ENCODE data around the gene ROR1.

ROR1 gene

DNA sequence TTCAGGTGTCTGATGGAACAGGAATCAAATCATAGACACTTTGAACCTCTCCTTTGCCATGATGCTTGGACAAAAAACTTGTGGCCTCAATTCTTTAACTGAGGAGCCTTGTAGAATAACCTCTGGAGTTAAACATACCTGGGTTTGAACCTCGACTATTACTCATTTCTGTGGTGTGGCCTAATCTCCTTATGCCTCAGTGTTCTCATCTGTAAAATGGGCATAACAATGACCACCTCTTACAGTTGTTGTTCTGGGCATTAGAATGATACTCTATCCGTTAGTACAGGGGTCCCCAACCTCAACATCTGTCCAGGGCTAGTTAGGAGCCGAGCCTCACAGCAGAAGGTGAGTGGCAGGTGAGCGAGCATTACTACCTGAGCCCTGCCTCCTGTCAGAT, 137.2 kb downstream of the ROR1 start:
- no peak for TF ChIP-seq ZNF274 (IDR thresholded peaks at IDR 0.05; ENCODE audit: low read depth, low read length)
- no peak overlapping the region for H3K4me3 ChIP-seq (ENCODE audit: low read length)

DNA sequence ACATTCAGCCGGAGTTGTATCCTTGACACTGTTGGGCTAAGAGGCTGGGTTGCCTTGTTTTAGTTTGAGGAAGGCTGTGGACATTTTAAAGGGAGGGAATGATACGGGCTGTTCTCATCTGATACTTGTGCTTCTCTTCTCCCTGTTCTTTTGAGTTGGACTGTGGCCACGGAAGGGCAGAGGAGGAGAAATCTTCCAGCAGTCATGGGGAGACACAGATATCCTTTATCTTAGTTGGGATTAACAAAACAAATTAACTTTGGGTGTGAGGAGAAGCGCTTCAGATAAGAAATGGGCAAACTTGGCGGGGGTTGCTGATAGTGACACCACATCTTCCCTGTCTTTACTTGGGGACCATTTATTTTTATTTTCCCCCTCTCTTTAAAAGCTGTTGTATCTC, 138.8 kb downstream of the ROR1 start:
- no peak overlapping the region for H3K4me3 ChIP-seq (ENCODE audit: low read length)
- TF ChIP-seq ZNF274 (IDR thresholded peaks at IDR 0.05; ENCODE audit: low read depth, low read length) = no peak

DNA sequence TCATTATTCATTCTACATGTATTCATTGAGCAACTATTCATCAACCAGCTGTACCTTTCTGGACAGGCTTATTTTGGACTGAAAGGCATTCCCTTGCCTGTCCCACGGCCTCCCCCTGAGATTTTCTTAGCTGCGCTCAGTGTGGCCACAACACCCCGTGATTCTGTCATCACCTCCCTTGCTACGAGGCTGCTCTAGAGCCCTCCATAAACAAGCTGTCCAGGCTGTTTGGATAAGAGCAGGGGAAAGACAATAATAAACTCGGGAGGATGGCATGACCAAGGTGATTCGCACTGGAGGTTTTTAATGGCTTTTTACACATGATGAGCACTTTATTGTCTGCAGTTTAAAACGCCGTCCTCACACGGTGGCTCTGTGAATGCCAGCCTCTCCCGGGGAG, 139.7 kb downstream of the ROR1 start:
- no peak overlapping the region for H3K4me3 ChIP-seq (ENCODE audit: low read length)
- no peak for TF ChIP-seq ZNF274 (IDR thresholded peaks at IDR 0.05; ENCODE audit: low read depth, low read length)

DNA sequence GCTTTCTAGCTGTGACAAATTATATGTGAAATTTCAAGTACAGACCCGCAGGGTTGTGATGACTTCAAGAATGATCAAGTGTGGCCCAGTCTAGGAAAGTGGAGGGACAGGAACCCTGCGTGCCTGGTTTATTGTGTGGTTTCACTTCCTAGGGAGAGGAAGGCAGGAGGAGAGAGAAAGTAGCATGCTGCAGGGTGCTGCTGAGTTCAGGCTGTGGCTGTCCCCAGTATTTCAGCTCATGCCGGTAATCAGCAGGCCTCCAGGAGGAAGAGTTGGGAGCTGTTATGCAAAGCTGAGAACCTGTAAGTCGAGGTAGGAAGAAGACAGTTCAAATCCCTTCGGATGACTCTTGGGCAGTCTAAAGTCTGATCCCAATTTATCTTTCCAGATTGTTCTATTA, 140.4 kb downstream of the ROR1 start:
- no peak for TF ChIP-seq ZNF274 (IDR thresholded peaks at IDR 0.05; ENCODE audit: low read depth, low read length)
- H3K4me3 ChIP-seq (ENCODE audit: low read length) = no peak overlapping the region

DNA sequence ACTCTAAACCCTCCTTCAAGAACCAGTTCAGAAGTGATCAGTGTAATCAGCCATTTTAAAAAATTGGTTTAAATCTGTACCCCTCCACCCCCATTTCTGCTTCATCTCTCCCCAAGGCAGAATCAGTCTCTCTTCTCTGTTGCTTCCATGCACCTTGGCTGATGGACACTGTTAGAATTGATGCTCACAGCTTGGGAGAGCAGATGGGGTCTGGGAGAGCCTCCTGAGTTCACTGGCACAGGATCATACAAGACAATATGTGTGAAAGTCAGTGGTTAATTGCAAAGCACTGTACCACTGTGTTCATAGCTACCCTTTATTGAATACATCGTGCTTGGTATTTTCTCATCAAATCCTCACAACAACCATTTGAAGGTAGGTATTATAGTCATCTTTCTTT, 140.9 kb downstream of the ROR1 start:
- no peak for TF ChIP-seq ZNF274 (IDR thresholded peaks at IDR 0.05; ENCODE audit: low read depth, low read length)
- no peak overlapping the region for H3K4me3 ChIP-seq (ENCODE audit: low read length)

DNA sequence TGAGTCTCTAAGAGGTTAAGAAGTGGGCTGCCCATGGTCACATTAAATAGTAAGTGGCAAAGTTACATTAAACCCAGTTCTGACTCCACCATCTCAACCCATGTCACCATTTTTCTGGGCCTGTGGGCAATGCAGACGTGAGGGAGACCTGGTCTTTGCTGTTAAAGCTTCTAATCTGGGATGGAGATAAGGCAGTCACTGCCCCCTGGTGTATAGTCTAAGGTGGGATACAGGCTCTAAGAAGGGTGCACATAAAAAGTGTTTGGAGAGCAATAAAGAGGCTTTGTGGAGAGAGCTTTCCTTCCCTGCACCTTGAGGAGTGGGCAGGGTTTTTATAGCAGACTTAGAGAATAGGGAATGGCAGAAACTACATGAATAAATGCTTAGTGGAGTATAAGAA, 141.3 kb downstream of the ROR1 start:
- no peak for TF ChIP-seq ZNF274 (IDR thresholded peaks at IDR 0.05; ENCODE audit: low read depth, low read length)
- no peak overlapping the region for H3K4me3 ChIP-seq (ENCODE audit: low read length)

DNA sequence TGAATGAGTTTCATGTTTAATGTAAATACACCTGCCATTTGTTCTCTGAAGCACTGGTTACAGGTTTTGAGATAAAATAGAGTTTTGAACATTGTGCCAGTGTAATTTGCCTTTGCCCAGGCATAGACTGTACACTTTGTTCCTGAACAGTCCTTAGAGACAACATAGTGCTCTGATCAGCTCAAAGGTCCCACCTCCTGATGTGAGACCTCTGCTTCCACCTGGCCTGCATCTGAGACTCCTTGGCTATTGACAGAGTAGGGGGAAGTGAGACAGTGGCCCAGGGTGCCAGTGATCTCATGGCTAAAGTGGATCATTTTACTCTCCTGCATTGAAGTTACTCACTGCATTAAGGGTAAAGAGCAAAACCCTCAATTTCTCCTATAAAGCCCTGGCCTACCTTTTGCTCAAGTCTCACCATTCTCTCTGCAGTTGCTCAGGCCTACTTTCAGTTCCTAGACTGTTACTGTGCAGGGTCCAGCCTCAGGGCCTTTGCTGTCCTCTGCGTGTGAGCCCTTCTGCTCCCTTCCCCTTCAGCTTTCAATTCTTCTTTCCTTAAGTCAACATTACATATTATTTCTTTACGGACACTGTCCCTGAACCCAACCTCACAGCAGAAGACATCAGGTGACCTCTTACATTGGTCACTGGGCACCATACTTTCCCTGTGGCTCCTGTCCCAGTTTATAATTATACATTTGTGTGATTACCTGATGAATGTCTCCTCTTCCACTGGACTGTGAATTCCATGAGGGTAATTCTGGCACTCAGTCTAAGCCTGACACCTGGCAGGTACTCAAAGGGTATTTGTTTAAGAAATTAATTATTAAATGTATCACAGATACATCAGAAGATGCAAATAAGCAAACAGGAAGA, 142.9 kb downstream of the ROR1 start:
- TF ChIP-seq ZNF274 (IDR thresholded peaks at IDR 0.05; ENCODE audit: low read depth, low read length) = no peak
- H3K4me3 ChIP-seq (ENCODE audit: low read length) = no peak overlapping the region

DNA sequence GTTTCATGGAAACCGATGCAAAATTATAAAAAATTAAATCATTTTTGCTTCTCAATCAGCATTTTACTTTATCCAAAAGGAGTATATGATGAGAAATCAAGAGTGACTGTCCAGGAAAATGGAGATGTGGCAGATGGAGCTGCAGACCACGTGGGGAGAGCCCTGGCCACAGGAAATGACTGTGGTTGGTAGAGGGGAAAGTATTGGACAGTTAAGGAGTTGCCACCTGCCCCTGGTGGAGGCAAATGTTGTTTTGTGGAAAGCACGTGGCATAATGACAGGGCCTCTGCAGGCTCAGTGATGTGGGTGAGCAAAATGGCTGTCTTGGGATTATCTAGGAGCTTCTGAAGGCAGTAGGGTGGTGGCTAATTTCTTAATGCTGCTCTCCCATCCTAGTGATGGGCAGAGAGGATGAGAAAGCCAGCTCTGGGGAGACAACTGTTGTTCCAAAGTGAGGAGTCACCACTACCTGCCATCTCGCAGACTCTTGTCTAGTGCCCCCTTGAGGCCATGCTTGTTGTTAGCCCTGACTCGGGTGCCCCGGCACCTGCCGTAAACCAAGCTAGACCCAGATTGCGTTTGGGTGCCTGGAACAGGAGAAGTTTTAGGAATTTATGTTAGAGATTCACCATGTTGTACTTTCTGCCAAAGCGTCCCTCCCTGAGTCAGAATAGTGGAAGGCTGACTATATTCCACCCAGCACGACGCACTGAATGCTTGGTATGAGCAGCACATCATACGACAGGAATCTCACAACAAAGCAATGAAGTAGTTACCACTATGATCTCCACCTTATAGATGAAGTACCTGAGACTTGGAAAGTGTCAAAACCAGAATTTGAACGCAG, 144.0 kb downstream of the ROR1 start:
- H3K4me3 ChIP-seq (ENCODE audit: low read length) = no peak overlapping the region
- no peak for TF ChIP-seq ZNF274 (IDR thresholded peaks at IDR 0.05; ENCODE audit: low read depth, low read length)

DNA sequence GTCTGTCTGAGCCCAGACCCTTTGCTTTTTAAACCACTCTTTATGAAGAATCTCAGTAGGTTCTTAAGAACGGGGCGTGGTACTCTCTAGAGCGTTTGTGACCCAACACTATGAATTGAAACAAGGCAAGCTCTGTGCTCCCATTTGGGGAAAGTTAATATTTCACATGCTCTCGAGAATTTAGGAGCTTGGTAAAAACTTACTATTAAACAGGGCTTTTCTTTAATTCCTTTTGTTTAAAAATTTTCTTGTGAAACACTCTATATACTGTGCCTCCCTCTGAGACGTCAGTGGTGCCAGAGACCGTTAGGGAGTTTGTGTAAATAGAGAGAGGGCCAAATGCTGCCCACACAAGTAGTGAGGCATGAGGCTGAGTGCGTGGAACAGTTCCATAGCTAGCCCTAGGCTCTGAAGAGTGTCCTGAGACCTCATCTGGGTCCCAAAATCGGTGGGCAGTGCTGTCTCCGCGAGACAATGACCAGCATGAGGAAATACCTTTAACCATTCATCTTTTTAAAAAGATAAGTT, 144.7 kb downstream of the ROR1 start:
- no peak for TF ChIP-seq ZNF274 (IDR thresholded peaks at IDR 0.05; ENCODE audit: low read depth, low read length)
- H3K4me3 ChIP-seq (ENCODE audit: low read length) = no peak overlapping the region

DNA sequence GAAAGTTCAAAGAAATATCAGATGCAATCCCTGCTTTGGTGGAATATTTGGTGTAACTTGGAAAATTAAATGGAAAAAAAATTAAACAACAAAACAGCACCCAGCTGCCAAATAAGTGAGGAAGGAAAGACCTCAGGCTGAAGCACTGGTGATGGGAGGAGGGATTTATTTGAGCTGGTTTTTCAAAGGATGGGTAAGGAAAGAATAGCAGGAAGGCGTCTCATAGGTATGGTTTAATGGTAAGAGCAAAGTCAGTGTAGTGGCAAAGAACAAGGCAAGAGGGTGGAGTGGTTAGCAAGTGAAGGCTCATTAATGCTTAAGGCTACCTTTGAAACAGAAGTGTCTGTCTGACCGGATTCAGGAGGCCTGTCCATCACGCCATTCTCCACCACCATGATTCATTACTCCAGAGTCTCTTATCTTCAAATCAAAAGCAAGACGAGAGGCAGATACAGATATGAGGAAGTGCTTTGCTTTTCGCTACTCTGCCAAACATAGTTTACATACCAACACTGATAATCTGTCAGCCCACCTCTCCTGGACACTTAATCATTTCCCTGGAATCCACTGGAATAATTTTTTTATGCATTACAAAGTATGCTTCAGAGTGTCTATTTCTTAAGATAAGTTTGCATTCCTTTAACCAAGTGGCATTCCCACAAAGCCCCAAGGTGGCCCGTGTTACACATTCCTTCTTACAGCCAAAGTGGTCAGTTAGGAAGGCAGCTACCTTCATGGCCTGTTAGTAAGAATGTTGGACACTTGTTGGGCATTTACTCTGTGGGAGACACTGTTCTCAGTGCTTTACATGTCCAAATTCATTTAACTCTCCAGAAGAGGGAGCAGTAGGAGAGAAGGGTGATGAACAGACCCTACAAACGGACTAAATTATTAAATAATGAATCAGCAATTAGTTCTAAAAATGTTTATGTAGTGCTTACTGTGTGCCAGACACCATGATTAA, 146.6 kb downstream of the ROR1 start:
- no peak for TF ChIP-seq ZNF274 (IDR thresholded peaks at IDR 0.05; ENCODE audit: low read depth, low read length)
- H3K4me3 ChIP-seq (ENCODE audit: low read length) = no peak overlapping the region

DNA sequence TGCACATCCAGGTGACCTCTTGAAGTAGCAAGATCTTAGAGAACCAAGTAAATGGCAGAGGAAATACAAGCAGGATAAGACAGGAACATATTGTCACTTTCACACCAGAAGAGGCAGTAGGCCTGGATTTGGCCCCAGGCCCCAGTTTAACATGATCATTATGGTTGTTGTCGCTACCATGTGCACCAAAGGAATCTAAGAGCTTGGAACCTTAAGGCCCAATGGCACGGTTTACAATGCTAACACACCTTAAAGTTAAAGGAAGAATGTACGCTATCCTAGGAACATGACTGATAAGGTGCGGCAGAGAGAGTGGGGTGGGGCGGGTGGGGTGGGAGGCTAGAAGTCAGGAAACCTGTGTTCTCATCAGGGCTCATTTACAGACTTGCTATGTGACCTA, 147.5 kb downstream of the ROR1 start:
- H3K4me3 ChIP-seq (ENCODE audit: low read length) = no peak overlapping the region
- no peak for TF ChIP-seq ZNF274 (IDR thresholded peaks at IDR 0.05; ENCODE audit: low read depth, low read length)

DNA sequence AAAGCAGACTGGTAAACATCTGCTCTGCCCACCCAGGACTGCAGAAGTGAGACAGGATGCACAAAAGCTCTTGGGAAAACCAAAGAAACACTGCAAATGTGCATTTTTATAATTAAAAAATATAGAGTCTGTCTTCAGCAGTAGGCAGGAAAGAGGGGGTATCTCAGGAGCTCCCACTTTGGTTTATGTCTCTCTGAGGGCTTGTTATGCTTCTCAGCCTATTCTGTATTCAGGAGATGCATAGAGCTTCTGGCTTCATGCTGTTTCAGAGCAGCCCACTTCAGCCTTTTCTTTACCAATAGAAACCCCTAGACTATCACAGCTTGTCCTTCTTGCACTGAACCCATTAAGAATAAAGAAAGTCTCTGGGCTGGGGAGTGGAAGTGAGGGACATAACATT, 148.0 kb downstream of the ROR1 start:
- no peak for TF ChIP-seq ZNF274 (IDR thresholded peaks at IDR 0.05; ENCODE audit: low read depth, low read length)
- no peak overlapping the region for H3K4me3 ChIP-seq (ENCODE audit: low read length)

DNA sequence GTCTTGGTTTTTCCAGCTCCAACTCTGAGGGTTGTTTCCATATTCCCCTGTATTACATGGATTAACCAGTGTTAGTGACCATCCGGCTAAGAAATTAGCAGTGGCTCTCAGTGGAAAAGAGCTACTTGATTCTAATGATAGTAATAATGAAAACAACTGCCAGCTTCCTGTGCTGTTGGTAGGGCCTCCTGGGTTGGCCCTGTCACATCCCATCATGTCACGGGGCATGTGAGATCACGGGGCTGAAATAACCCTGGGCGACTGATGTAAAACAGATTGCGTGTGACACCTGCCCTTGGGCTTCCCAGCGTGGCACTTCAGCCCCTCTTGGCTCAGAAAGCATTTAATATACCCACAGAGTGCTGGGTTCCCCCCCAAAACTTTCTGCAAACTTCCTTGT, 149.0 kb downstream of the ROR1 start:
- no peak for TF ChIP-seq ZNF274 (IDR thresholded peaks at IDR 0.05; ENCODE audit: low read depth, low read length)
- no peak overlapping the region for H3K4me3 ChIP-seq (ENCODE audit: low read length)

DNA sequence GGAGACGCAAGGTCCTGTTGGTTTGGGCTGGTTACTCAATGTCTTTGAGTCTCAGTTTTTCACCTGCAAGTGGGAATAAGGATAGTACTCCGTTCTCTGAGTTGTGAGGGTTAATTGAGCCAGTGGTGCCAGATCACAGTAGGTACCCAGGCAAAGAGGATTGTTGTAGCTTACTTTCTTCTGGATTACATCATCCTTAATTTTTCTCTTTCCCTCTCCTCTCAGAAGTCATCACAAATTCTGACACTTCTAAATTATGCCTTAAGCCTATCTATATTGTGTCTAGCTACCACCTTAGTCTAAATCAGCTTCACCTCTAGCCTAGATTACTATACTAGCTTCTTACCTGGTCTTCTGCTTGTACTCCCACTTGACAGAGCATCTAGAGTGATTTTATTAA, 149.5 kb downstream of the ROR1 start:
- TF ChIP-seq ZNF274 (IDR thresholded peaks at IDR 0.05; ENCODE audit: low read depth, low read length) = no peak
- H3K4me3 ChIP-seq (ENCODE audit: low read length) = no peak overlapping the region
